CD8-positive, alpha-beta memory T cell (primary cell): Measurements from ENCODE around the gene GSKIP. TPM values are rescaled to one million over a fixed set of nuclear protein-coding genes. Genes with fewer than 3 reads are reported as not detected.

ENCODE experiments used
- CTCF ChIA-PET: fragments of 350-600 bp; sonication (Branson Sonifier 250); formaldehyde crosslinking; loops from one replicate; lab custom pipeline; 2021; ENCODE audit warnings: antibody characterized with exemption; lab: Charles Lee
- POLR2A ChIA-PET: fragments of 350-600 bp; sonication (Branson Sonifier 250); formaldehyde crosslinking; loops from one replicate; lab custom pipeline; 2021; ENCODE audit warnings: antibody characterized with exemption; lab: Charles Lee
- DNase-seq, 5 donors: peaks; one replicate each; pipeline versions ENCODE4 v3.0.0 to v3.0.0-alpha.2; 2020 to 2022; ENCODE audit warnings: mixed read lengths in 1 of 5
- H3K27ac ChIP-seq: one replicate; pipeline ENCODE4 v1.7.0; 2013; ENCODE audit warnings: low read depth, mild to moderate bottlenecking, low read length, moderate library complexity
- H3K27me3 ChIP-seq: 2 replicates; pipeline ENCODE4 v1.7.0; 2013; ENCODE audit warnings: low read length, mild to moderate bottlenecking; ENCODE audit not compliant: insufficient read depth, poor library complexity, severe bottlenecking
- H3K36me3 ChIP-seq: 2 replicates; pipeline ENCODE4 v1.7.0; 2013; ENCODE audit warnings: mild to moderate bottlenecking, low read length, moderate library complexity; ENCODE audit not compliant: insufficient read depth
- H3K4me1 ChIP-seq: 2 replicates; pipeline ENCODE4 v1.7.0; 2013; ENCODE audit warnings: mild to moderate bottlenecking, low read length, moderate library complexity; ENCODE audit not compliant: insufficient read depth
- H3K4me3 ChIP-seq: 2 replicates; pipeline ENCODE4 v1.7.0; 2013; ENCODE audit warnings: mild to moderate bottlenecking, low read length
- H3K9me3 ChIP-seq: 2 replicates; pipeline ENCODE4 v1.7.0; 2013; ENCODE audit warnings: mild to moderate bottlenecking, low read length
- H3K27ac Mint-ChIP-seq, 8 donors: one replicate each; pipeline ENCODE4 v1.8.0; 2020 to 2021; ENCODE audit warnings: mixed read lengths in 8 of 8, mild to moderate bottlenecking in 6 of 8, inconsistent platforms in 3 of 8, moderate library complexity in 3 of 8
- H3K27me3 Mint-ChIP-seq, 2 donors: one replicate each; pipeline ENCODE4 v1.8.0; 2020 to 2021; ENCODE audit warnings: mixed read lengths in 2 of 2, mild to moderate bottlenecking in 1 of 2, moderate library complexity in 1 of 2
- H3K36me3 Mint-ChIP-seq, 3 donors: one replicate each; pipeline ENCODE4 v1.8.0; 2020 to 2021; ENCODE audit warnings: mixed read lengths in 3 of 3, inconsistent platforms in 1 of 3, mild to moderate bottlenecking in 1 of 3
- H3K4me1 Mint-ChIP-seq, 3 donors: one replicate each; pipeline ENCODE4 v1.8.0; 2020 to 2021; ENCODE audit warnings: mixed read lengths in 3 of 3, inconsistent platforms in 1 of 3, mild to moderate bottlenecking in 1 of 3
- H3K4me3 Mint-ChIP-seq, 7 donors: one replicate each; pipeline ENCODE4 v1.8.0; 2020 to 2021; ENCODE audit warnings: mixed read lengths in 7 of 7, mild to moderate bottlenecking in 6 of 7, moderate library complexity in 4 of 7, inconsistent platforms in 2 of 7
- H3K9me3 Mint-ChIP-seq, 5 donors: one replicate each; pipeline ENCODE4 v1.8.0; 2020 to 2022; ENCODE audit warnings: mixed read lengths in 5 of 5, mild to moderate bottlenecking in 3 of 5, moderate library complexity in 2 of 5, inconsistent platforms in 1 of 5
- polyA plus RNA-seq: library from polyadenylated mRNA; unstranded; fragments of 300-500 nt; fragmentation: Illumina TruSeq; gene quantifications from one replicate; pipeline ENCODE4 v1.2.3, GENCODE V29; 2021
- total RNA-seq, 2 experiments: library from RNA; stranded (reverse); gene quantifications; one replicate each; pipeline ENCODE4 v1.2.3, GENCODE V29; 2021

GSKIP gene
- total and polyA plus RNA-seq, 3 experiments from 2014 or later, result 23.7 to 30.5 (median 24.6) TPM

DNA sequence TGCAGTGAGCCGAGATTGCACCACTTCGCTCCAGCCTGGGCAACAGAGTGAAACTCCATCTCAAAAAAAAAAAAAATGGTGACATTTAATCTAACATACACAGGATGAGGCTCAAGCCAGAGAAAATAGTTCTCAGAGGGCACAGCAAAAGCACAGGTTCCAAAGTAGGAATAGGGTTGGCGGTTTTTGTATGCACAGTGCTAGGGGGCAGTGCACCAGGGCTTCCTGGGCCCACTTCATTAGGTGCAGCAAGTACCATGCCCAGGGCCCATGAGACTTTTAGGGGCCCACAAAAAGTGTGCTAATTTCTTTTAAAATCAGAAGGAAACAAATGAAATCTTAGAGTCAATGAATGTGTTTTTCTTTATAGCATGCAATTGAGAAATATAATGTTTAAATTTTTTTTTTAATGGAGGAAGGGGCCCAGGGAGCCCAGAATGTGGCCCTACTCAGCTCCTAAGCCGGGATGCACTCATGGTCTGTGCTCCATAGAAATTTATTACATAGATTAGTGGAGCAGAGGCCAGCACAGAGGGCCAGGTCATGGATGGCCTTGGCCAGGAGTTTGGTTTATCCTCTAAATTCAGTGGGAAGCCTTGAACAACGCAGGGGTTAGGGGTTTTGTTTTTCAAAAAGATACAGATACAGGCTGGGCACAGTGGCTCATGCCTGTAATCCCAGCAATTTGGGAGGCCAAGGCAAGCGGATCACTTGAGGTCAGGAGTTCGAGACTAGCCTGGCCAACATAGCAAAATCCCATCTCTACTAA, 30.9 kb downstream of the GSKIP start:
- no peak overlapping the region for H3K27ac ChIP-seq
- H3K4me1 ChIP-seq, result peaks cover 5% of the 10 kb centered on the region
- no peaks in the 10 kb centered on the region for H3K36me3 Mint-ChIP-seq
- H3K4me3 Mint-ChIP-seq, result no peak overlapping the region
- ChIA-PET CTCF (no interaction called here), POLR2A (no interaction called here)
- H3K9me3 ChIP-seq, result no peaks in the 10 kb centered on the region
- H3K27me3 ChIP-seq, result no peaks in the 10 kb centered on the region
- H3K27ac Mint-ChIP-seq, result peak overlapping the region in 1 of 8 donors; percentile 17
- no peaks in the 10 kb centered on the region for H3K36me3 ChIP-seq
- H3K9me3 Mint-ChIP-seq, result no peaks in the 10 kb centered on the region
- H3K4me3 ChIP-seq, result no peak overlapping the region
- no peak for DNase-seq
- H3K27me3 Mint-ChIP-seq, result peaks cover 2 to 8% of the 10 kb centered on the region in 2 donors
- H3K4me1 Mint-ChIP-seq, result peaks cover 6 to 11% (median 9%) of the 10 kb centered on the region in 3 donors

DNA sequence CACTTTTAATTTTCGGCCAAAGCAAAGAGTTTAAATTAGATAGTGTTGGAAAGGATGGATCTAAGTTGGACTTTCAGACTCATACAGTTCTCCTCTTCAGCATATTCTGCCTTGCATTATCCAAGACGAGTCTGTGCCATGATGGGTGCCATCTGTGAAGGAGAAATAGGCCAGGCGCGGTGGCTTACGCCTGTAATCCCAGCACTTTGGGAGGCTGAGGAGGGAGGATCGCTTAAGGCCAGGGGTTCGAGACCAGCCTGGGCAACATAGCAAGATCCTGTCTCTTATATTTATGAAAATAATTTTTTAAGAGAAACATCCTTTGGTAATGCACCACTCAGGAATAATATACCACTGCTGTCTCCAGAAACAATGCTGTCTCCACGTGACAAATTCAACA, 35.1 kb downstream of the GSKIP start:
- ChIA-PET CTCF (no interaction called here), POLR2A (no interaction called here)
- Mint-ChIP-seq H3K4me3 (no peak overlapping the region), H3K4me1 (peaks cover 0 to under 1% (median 0%) of the 10 kb centered on the region in 3 donors), H3K27ac (no peak overlapping the region), H3K27me3 (peaks cover 9 to 35% of the 10 kb centered on the region in 2 donors), H3K9me3 (no peaks in the 10 kb centered on the region), H3K36me3 (no peaks in the 10 kb centered on the region)
- Histone ChIP-seq H3K4me3 (no peak overlapping the region), H3K36me3 (no peaks in the 10 kb centered on the region), H3K27me3 (no peaks in the 10 kb centered on the region), H3K9me3 (no peaks in the 10 kb centered on the region), H3K27ac (no peak overlapping the region), H3K4me1 (no peaks in the 10 kb centered on the region)
- DNase-seq, result no peak

DNA sequence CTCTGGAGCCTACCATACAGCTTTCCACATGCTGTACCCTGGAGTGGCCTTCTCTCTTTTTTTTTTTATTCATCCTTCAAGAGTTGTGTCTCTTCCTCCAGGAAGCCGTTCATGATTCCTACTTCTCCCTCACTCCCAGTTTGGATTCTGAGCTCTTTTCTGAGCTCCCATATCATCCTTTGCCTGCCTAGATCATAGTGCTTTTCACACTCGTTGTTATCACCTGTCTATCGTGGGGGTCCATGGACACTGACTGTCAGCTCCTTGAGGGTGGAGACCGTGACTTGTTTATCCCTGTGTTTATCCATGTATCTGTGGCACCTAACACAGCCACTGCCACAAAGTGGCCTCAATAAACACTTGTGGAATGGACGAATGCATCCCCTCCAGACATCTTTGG, 35.6 kb downstream of the GSKIP start:
- peak overlapping the region in 1 of 7 donors; percentile 11 for H3K4me3 Mint-ChIP-seq
- Histone ChIP-seq H3K36me3 (no peaks in the 10 kb centered on the region), H3K9me3 (no peaks in the 10 kb centered on the region), H3K4me3 (no peak overlapping the region), H3K27me3 (no peaks in the 10 kb centered on the region), H3K27ac (no peak overlapping the region), H3K4me1 (no peaks in the 10 kb centered on the region)
- no peak overlapping the region for H3K27ac Mint-ChIP-seq
- no peaks in the 10 kb centered on the region for H3K36me3 Mint-ChIP-seq
- no peaks in the 10 kb centered on the region for H3K4me1 Mint-ChIP-seq
- H3K9me3 Mint-ChIP-seq, result no peaks in the 10 kb centered on the region
- DNase-seq, result no peak
- ChIA-PET POLR2A (no interaction called here), CTCF (no interaction called here)
- H3K27me3 Mint-ChIP-seq, result peaks cover 9 to 35% of the 10 kb centered on the region in 2 donors

DNA sequence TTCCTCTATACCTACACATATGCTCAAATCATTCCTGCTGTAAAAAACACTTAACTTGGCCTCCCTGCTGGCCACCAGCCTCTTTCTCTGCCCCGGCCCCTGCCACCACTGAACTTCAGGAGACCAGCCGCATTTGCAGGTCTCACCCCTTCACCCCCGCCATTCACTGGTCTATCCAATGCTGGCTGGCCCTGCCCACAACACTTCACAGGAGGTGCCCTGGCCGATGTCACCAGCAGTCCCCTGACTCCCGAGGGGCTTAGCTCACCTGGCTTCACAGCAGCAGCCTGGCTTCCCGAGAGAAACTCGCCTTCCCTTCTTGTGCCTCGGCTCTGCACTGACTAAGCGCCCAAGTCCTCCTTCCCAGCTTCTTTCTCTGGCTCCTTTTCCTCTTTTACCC, 36.1 kb downstream of the GSKIP start:
- ChIA-PET CTCF (no interaction called here), POLR2A (no interaction called here)
- H3K27me3 ChIP-seq, result no peaks in the 10 kb centered on the region
- H3K27ac ChIP-seq, result no peak overlapping the region
- Mint-ChIP-seq H3K36me3 (no peaks in the 10 kb centered on the region), H3K4me1 (no peaks in the 10 kb centered on the region), H3K4me3 (peak overlapping the region in 1 of 7 donors; percentile 11), H3K27me3 (peaks cover 9 to 39% of the 10 kb centered on the region in 2 donors), H3K27ac (peak overlapping the region in 2 of 8 donors; percentile 2 to 86), H3K9me3 (no peaks in the 10 kb centered on the region)
- H3K9me3 ChIP-seq, result no peaks in the 10 kb centered on the region
- no peaks in the 10 kb centered on the region for H3K4me1 ChIP-seq
- no peaks in the 10 kb centered on the region for H3K36me3 ChIP-seq
- no peak overlapping the region for H3K4me3 ChIP-seq
- DNase-seq, result no peak

DNA sequence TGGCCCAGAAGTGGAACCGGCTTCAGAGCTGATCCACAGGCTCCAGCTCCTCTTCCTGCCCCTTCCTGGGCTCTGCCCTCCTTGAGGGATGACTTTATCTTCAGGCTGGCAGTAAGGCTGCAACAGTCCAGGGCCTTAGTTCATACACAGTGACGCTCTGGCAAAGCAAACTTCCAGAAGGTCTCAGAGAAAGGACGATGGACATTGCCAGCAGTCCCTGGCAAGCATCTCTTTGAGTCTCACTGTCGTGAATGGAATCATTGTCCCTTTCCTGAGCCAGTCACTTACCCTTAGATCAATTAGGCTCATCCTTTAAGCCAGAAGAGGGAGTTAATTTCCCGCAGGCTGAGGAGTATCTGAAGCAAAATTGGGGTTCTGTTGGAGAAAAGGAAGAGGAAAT, 37.2 kb downstream of the GSKIP start:
- no peak overlapping the region for H3K4me3 ChIP-seq
- no peaks in the 10 kb centered on the region for H3K36me3 ChIP-seq
- H3K36me3 Mint-ChIP-seq, result no peaks in the 10 kb centered on the region
- ChIA-PET POLR2A (no interaction called here), CTCF (no interaction called here)
- H3K9me3 ChIP-seq, result no peaks in the 10 kb centered on the region
- H3K9me3 Mint-ChIP-seq, result no peaks in the 10 kb centered on the region
- no peak overlapping the region for H3K4me3 Mint-ChIP-seq
- no peaks in the 10 kb centered on the region for H3K4me1 Mint-ChIP-seq
- peaks cover 9 to 40% of the 10 kb centered on the region in 2 donors for H3K27me3 Mint-ChIP-seq
- no peaks in the 10 kb centered on the region for H3K27me3 ChIP-seq
- H3K27ac Mint-ChIP-seq, result no peak overlapping the region
- H3K27ac ChIP-seq, result no peak overlapping the region
- H3K4me1 ChIP-seq, result no peaks in the 10 kb centered on the region
- DNase-seq, result no peak

DNA sequence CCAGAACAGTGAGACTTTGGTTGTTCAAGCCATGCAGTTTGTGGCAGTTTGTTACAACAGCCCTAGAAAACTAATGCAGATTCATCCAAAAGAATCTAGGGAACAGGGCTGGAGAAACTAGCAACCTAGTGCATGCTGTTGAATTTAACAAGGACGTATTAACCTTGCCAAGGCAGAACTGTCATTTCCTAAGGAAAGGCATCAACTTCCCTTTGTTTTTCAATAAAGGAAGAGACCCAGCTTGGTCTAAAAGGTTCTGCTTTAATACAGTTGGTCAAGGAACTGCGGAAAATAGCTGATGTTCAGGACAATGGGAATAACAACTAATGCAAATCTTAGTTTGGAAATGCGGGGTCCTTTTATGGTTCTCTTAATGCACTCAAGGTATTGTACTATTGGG, 40.1 kb downstream of the GSKIP start:
- Histone ChIP-seq H3K4me1 (no peaks in the 10 kb centered on the region), H3K27ac (no peak overlapping the region), H3K36me3 (no peaks in the 10 kb centered on the region), H3K9me3 (no peaks in the 10 kb centered on the region), H3K27me3 (no peaks in the 10 kb centered on the region), H3K4me3 (no peak overlapping the region)
- Mint-ChIP-seq H3K9me3 (no peaks in the 10 kb centered on the region), H3K27me3 (peaks cover 7 to 37% of the 10 kb centered on the region in 2 donors), H3K27ac (no peak overlapping the region), H3K4me1 (no peaks in the 10 kb centered on the region), H3K36me3 (no peaks in the 10 kb centered on the region), H3K4me3 (no peak overlapping the region)
- DNase-seq, result no peak
- ChIA-PET CTCF (interaction anchor here (0.6 to 1.6 kb wide), 2 partner anchors 25 to 266 kb away, joined by 3 to 4 read pairs; no protein-coding TSS in a partner anchor), POLR2A (no interaction called here)

DNA sequence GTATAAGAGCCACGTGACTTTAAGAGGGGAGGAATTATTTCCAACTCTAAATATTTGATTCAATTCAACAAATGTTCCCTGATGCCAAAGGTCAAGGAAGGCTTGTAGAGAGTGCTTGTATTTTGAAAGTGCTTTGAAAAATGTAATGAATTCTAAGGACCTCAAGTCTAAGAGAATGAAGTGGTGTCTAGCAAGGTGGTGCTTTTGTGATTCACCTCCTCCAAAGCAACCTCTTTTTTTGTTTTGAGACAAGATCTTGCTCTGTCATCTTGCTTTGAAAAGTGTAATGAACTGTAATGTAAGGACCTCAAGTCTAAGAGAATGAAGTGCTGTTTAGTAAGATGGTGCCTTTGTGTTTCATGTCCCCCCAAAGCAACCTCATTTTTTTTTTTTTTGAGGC, 42.4 kb downstream of the GSKIP start:
- DNase-seq, result no peak
- CTCF ChIA-PET, result no interaction called here
- Histone ChIP-seq H3K9me3 (no peaks in the 10 kb centered on the region), H3K27me3 (no peaks in the 10 kb centered on the region), H3K27ac (no peak overlapping the region), H3K36me3 (no peaks in the 10 kb centered on the region), H3K4me3 (no peak overlapping the region), H3K4me1 (no peaks in the 10 kb centered on the region)
- Mint-ChIP-seq H3K9me3 (no peaks in the 10 kb centered on the region), H3K27me3 (peaks cover 7 to 25% of the 10 kb centered on the region in 2 donors), H3K4me1 (no peaks in the 10 kb centered on the region), H3K27ac (peak overlapping the region in 1 of 8 donors; percentile 83), H3K4me3 (no peak overlapping the region), H3K36me3 (no peaks in the 10 kb centered on the region)
- POLR2A ChIA-PET, result no interaction called here

DNA sequence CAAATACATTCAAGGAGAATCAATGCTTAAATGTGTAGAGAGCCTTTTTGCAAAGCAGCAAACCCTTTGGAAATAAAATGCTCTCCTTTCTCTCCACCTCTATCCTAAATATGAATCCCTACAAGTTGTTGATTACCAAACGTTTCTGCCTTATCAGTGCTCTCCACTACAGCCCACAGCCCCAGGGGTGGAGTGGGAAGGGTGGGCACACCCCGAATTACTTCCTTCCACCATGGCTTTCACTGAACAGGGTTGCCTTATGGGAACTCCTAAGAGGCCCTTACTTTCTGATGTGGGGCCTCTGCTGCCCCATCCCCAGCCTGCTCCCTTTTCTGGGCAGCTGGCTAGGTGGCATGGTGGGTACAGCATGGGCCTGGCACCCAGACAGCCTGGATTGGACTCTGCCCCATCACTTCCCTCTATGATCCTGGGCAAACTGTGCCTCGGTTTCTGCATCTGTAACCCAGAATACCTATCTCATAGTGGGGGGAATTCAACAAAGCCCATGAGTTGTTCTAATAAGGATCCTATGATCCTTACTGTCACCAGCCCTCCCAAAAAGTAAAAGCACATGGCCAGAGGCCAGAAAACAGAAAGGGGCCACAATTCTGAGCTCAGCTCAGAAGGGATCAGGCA, 44.7 kb downstream of the GSKIP start:
- H3K27me3 Mint-ChIP-seq, result peaks cover 0 to 6% of the 10 kb centered on the region in 2 donors
- DNase-seq, result no peak
- POLR2A ChIA-PET, result interaction anchor here (0.7 kb wide), 1 partner anchor 874 kb away, joined by 3 read pairs; no protein-coding TSS in a partner anchor
- CTCF ChIA-PET, result no interaction called here
- H3K9me3 Mint-ChIP-seq, result no peaks in the 10 kb centered on the region
- Histone ChIP-seq H3K36me3 (no peaks in the 10 kb centered on the region), H3K4me3 (no peak overlapping the region), H3K27me3 (no peaks in the 10 kb centered on the region), H3K27ac (no peak overlapping the region), H3K4me1 (no peaks in the 10 kb centered on the region), H3K9me3 (no peaks in the 10 kb centered on the region)
- H3K4me3 Mint-ChIP-seq, result no peak overlapping the region
- no peaks in the 10 kb centered on the region for H3K36me3 Mint-ChIP-seq
- H3K4me1 Mint-ChIP-seq, result no peaks in the 10 kb centered on the region
- H3K27ac Mint-ChIP-seq, result peak overlapping the region in 1 of 8 donors; percentile 20
